NCI-H460 (cell line): ENCODE data around the gene DEPDC4. TPM values are rescaled to one million over a fixed set of nuclear protein-coding genes. Genes with fewer than 3 reads are reported as not detected.
"Not testable (repeated sequence)": the region's sequence is repeated elsewhere in the genome, so short reads cannot be mapped to it uniquely, and the experiment has no call there.

Source experiments
- DNase-seq: peaks from one replicate; pipeline ENCODE4 v3.0.0-alpha.2; 2016; ENCODE audit warnings: low read depth; ENCODE audit errors: extremely low read depth
- polyA plus RNA-seq: library from polyadenylated mRNA; depleted of rRNA; stranded (reverse); fragments of >200 nt; gene quantifications from 2 replicates; pipeline ENCODE4 v1.2.3, GENCODE V29; 2014; cell fraction: nucleus; rRNA removed
- total RNA-seq: library from RNA; depleted of rRNA; stranded (reverse); fragments of >200 nt; shearing (Covaris generic); gene quantifications from 2 replicates; pipeline ENCODE4 v1.2.3, GENCODE V29; 2014; rRNA removed

Gene DEPDC4
- total RNA-seq = 1.7 and 3.3 TPM in 2 replicates
- 1.2 and 5.6 TPM in 2 replicates for polyA plus RNA-seq

GRCh38 chr12:100266835-100267602, at the start of gene DEPDC4, which contains the start of gene SCYL2:
DEPDC4 (minus strand) TSS chr12:100267079; CDS start chr12:100267076, 3 bp downstream.
SCYL2 (plus strand) TSS chr12:100267177; CDS start chr12:100282971, 15,794 bp downstream.
- DNase-seq = peak; percentile 96

- DNase-seq = no peak
Measured at GRCh38 chr12:100311317-100311716, 44.4 kb upstream of the DEPDC4 start.

GRCh38 chr12:100308138-100308537, 41.3 kb upstream of the DEPDC4 start:
- DNase-seq = not testable (repeated sequence)

- not testable (repeated sequence) for DNase-seq
Measured at GRCh38 chr12:100304334-100304733, 37.5 kb upstream of the DEPDC4 start.

- no peak for DNase-seq
Measured at GRCh38 chr12:100303831-100304230, 37.0 kb upstream of the DEPDC4 start.

GRCh38 chr12:100302081-100302480, 35.2 kb upstream of the DEPDC4 start:
- no peak for DNase-seq

GRCh38 chr12:100295764-100296555, 29.1 kb upstream of the DEPDC4 start:
- no peak for DNase-seq

GRCh38 chr12:100294366-100294765, 27.5 kb upstream of the DEPDC4 start:
- DNase-seq = not testable (repeated sequence)

GRCh38 chr12:100293017-100293416, 26.1 kb upstream of the DEPDC4 start:
- DNase-seq = no peak

- DNase-seq = no peak
Measured at GRCh38 chr12:100290016-100290415, 23.1 kb upstream of the DEPDC4 start.

GRCh38 chr12:100289038-100289437, 22.2 kb upstream of the DEPDC4 start:
- no peak for DNase-seq

GRCh38 chr12:100284556-100284955, 17.7 kb upstream of the DEPDC4 start:
- DNase-seq = not testable (repeated sequence)

- DNase-seq = no peak
Measured at GRCh38 chr12:100279607-100280244, 12.8 kb upstream of the DEPDC4 start.

GRCh38 chr12:100279159-100279558, 12.3 kb upstream of the DEPDC4 start:
- DNase-seq = no peak

- no peak for DNase-seq
Measured at GRCh38 chr12:100274291-100274690, 7.4 kb upstream of the DEPDC4 start.

GRCh38 chr12:100273782-100274181, 6.9 kb upstream of the DEPDC4 start:
- DNase-seq = no peak

- DNase-seq = no peak
Measured at GRCh38 chr12:100268835-100269564, 2.1 kb upstream of the DEPDC4 start.

GRCh38 chr12:100267603-100268281, 863 bp upstream of the DEPDC4 start:
- no peak for DNase-seq

- DNase-seq = peak; percentile 84
Measured at GRCh38 chr12:100266585-100266834, 369 bp downstream of the DEPDC4 start.
